H1 (cell line): ENCODE data around the gene GRIP2. TPM values are rescaled to one million over a fixed set of nuclear protein-coding genes. Genes with fewer than 3 reads are reported as not detected.

ENCODE experiments used
- HDAC2 ChIP-seq, 2 experiments: fragments of 300-600 bp in 1 of 2; sonication (generic) in 1 of 2; IDR thresholded peaks; 2 replicates each; pipeline ENCODE4 v1.6.1; 2011 to 2012; ENCODE audit warnings: low read depth in 2 of 2, low read length in 2 of 2, mild to moderate bottlenecking in 2 of 2, moderate library complexity in 2 of 2, borderline replicate concordance in 1 of 2, inconsistent platforms in 1 of 2
- TCF12 ChIP-seq: IDR thresholded peaks from 2 replicates; pipeline ENCODE4 v1.6.1; 2011; ENCODE audit warnings: low read depth, mild to moderate bottlenecking, low read length
- polyA plus RNA-seq, 7 experiments: library from polyadenylated mRNA; depleted of rRNA in 3 of 7; stranded (reverse) in 5 of 7; unstranded in 2 of 7; fragments of >200 nt in 5 of 7; fragments of 200-250 nt in 2 of 7; gene quantifications; 1 replicate in 5 of 7; 2 replicates in 1 of 7; 4 replicates in 1 of 7; pipeline versions ENCODE4 v1.2.1 to v1.2.3, GENCODE V29; 2011 to 2013; ENCODE audit warnings: missing spikeins in 2 of 7, mixed read lengths in 2 of 7
- total RNA-seq: library from RNA; stranded (reverse); fragmentation: NEBNext Ultra II Directional; extraction: Animal tissue kit (Norgen Biotek cat#: 25700); gene quantifications from 2 replicates; pipeline ENCODE4 v1.2.1, GENCODE V29; 2021
- TF ChIP-seq, protein P1 (sequence below): fragments of 300-600 bp; sonication (generic); IDR thresholded peaks from 2 replicates; pipeline ENCODE4 v1.7.1; 2012; ENCODE audit warnings: low read length, moderate library complexity, mild to moderate bottlenecking, inconsistent platforms; ENCODE audit not compliant: insufficient replicate concordance
- TF ChIP-seq, protein P2 (sequence below), 3 experiments: IDR thresholded peaks; 1 replicate in 2 of 3; 2 replicates in 1 of 3; pipeline versions ENCODE4 v1.5.1 to v1.6.1; 2011; ENCODE audit warnings: low read length in 3 of 3, mild to moderate bottlenecking in 3 of 3, inconsistent platforms in 2 of 3, low read depth in 1 of 3, moderate library complexity in 1 of 3; ENCODE audit not compliant: insufficient read depth in 1 of 3; ENCODE audit errors: control extremely low read depth in 1 of 3

GRIP2 gene
- total and polyA plus RNA-seq, 2 of the 8 experiments (the other 6 are each of a cell fraction or from before 2014, with no cell fraction given) = 2.5 to 6.4 TPM

DNA sequence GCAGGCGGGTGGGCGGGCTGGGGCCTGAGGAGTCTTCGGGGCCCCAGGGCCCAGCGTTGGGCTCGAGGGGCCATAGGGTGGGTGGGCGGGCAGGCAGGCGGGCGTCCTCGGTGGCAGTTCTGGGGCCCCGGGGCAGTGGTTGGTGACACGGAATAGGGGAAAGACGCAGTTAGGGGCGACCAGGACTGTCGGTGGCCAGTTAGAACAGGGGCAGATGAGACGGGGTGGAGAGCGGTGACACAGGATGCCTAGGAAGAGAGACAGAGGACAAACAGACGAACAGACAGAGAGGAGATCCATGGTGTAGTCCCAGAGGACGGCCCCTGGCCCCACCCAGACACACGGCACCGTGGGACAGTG lies 36.5 kb downstream of the GRIP2 start (continued):
- TF ChIP-seq, protein P1, sequence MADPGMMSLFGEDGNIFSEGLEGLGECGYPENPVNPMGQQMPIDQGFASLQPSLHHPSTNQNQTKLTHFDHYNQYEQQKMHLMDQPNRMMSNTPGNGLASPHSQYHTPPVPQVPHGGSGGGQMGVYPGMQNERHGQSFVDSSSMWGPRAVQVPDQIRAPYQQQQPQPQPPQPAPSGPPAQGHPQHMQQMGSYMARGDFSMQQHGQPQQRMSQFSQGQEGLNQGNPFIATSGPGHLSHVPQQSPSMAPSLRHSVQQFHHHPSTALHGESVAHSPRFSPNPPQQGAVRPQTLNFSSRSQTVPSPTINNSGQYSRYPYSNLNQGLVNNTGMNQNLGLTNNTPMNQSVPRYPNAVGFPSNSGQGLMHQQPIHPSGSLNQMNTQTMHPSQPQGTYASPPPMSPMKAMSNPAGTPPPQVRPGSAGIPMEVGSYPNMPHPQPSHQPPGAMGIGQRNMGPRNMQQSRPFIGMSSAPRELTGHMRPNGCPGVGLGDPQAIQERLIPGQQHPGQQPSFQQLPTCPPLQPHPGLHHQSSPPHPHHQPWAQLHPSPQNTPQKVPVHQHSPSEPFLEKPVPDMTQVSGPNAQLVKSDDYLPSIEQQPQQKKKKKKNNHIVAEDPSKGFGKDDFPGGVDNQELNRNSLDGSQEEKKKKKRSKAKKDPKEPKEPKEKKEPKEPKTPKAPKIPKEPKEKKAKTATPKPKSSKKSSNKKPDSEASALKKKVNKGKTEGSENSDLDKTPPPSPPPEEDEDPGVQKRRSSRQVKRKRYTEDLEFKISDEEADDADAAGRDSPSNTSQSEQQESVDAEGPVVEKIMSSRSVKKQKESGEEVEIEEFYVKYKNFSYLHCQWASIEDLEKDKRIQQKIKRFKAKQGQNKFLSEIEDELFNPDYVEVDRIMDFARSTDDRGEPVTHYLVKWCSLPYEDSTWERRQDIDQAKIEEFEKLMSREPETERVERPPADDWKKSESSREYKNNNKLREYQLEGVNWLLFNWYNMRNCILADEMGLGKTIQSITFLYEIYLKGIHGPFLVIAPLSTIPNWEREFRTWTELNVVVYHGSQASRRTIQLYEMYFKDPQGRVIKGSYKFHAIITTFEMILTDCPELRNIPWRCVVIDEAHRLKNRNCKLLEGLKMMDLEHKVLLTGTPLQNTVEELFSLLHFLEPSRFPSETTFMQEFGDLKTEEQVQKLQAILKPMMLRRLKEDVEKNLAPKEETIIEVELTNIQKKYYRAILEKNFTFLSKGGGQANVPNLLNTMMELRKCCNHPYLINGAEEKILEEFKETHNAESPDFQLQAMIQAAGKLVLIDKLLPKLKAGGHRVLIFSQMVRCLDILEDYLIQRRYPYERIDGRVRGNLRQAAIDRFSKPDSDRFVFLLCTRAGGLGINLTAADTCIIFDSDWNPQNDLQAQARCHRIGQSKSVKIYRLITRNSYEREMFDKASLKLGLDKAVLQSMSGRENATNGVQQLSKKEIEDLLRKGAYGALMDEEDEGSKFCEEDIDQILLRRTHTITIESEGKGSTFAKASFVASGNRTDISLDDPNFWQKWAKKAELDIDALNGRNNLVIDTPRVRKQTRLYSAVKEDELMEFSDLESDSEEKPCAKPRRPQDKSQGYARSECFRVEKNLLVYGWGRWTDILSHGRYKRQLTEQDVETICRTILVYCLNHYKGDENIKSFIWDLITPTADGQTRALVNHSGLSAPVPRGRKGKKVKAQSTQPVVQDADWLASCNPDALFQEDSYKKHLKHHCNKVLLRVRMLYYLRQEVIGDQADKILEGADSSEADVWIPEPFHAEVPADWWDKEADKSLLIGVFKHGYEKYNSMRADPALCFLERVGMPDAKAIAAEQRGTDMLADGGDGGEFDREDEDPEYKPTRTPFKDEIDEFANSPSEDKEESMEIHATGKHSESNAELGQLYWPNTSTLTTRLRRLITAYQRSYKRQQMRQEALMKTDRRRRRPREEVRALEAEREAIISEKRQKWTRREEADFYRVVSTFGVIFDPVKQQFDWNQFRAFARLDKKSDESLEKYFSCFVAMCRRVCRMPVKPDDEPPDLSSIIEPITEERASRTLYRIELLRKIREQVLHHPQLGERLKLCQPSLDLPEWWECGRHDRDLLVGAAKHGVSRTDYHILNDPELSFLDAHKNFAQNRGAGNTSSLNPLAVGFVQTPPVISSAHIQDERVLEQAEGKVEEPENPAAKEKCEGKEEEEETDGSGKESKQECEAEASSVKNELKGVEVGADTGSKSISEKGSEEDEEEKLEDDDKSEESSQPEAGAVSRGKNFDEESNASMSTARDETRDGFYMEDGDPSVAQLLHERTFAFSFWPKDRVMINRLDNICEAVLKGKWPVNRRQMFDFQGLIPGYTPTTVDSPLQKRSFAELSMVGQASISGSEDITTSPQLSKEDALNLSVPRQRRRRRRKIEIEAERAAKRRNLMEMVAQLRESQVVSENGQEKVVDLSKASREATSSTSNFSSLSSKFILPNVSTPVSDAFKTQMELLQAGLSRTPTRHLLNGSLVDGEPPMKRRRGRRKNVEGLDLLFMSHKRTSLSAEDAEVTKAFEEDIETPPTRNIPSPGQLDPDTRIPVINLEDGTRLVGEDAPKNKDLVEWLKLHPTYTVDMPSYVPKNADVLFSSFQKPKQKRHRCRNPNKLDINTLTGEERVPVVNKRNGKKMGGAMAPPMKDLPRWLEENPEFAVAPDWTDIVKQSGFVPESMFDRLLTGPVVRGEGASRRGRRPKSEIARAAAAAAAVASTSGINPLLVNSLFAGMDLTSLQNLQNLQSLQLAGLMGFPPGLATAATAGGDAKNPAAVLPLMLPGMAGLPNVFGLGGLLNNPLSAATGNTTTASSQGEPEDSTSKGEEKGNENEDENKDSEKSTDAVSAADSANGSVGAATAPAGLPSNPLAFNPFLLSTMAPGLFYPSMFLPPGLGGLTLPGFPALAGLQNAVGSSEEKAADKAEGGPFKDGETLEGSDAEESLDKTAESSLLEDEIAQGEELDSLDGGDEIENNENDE = no peak
- TF ChIP-seq TCF12 (no peak), HDAC2 (IDR thresholded peaks at IDR 0.05; ENCODE audit: borderline replicate concordance in 1 of 2, low read depth in 2 of 2, low read length in 2 of 2) (no peak)
- TF ChIP-seq, protein P2, sequence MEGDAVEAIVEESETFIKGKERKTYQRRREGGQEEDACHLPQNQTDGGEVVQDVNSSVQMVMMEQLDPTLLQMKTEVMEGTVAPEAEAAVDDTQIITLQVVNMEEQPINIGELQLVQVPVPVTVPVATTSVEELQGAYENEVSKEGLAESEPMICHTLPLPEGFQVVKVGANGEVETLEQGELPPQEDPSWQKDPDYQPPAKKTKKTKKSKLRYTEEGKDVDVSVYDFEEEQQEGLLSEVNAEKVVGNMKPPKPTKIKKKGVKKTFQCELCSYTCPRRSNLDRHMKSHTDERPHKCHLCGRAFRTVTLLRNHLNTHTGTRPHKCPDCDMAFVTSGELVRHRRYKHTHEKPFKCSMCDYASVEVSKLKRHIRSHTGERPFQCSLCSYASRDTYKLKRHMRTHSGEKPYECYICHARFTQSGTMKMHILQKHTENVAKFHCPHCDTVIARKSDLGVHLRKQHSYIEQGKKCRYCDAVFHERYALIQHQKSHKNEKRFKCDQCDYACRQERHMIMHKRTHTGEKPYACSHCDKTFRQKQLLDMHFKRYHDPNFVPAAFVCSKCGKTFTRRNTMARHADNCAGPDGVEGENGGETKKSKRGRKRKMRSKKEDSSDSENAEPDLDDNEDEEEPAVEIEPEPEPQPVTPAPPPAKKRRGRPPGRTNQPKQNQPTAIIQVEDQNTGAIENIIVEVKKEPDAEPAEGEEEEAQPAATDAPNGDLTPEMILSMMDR (IDR thresholded peaks at IDR 0.05; ENCODE audit: control extremely low read depth in 1 of 3, insufficient read depth in 1 of 3, low read depth in 1 of 3, low read length in 3 of 3) = no peak
- TF ChIP-seq, all 59 proteins: peak for 0
